ENCODE data around the gene TTLL8. TPM values are rescaled to one million over a fixed set of nuclear protein-coding genes. Genes with fewer than 3 reads are reported as not detected.

Gene TTLL8
- total RNA-seq, 3 donors from 2014 or later = not detected

GRCh38 chr22:50086526-50086925 is 28.4 kb upstream of the TTLL8 start:
- H3K27ac ChIP-seq = no peak overlapping the region
- peaks cover 0 to 9% of the 10 kb centered on the region in 2 donors for H3K9me3 ChIP-seq
- H3K4me1 ChIP-seq = no peaks in the 10 kb centered on the region
- peaks cover 0 to 62% of the 10 kb centered on the region in 2 donors for H3K27me3 ChIP-seq
- no peaks in the 10 kb centered on the region for H3K36me3 ChIP-seq
- no peak overlapping the region for H3K4me3 ChIP-seq
- no peak for DNase-seq (ENCODE audit: low spot score in 2 of 2)
- intact Hi-C loops (cut with DNase I; ENCODE audit: low total_unique reads) = no loop called here
- TF ChIP-seq, protein P1, sequence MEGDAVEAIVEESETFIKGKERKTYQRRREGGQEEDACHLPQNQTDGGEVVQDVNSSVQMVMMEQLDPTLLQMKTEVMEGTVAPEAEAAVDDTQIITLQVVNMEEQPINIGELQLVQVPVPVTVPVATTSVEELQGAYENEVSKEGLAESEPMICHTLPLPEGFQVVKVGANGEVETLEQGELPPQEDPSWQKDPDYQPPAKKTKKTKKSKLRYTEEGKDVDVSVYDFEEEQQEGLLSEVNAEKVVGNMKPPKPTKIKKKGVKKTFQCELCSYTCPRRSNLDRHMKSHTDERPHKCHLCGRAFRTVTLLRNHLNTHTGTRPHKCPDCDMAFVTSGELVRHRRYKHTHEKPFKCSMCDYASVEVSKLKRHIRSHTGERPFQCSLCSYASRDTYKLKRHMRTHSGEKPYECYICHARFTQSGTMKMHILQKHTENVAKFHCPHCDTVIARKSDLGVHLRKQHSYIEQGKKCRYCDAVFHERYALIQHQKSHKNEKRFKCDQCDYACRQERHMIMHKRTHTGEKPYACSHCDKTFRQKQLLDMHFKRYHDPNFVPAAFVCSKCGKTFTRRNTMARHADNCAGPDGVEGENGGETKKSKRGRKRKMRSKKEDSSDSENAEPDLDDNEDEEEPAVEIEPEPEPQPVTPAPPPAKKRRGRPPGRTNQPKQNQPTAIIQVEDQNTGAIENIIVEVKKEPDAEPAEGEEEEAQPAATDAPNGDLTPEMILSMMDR (IDR thresholded peaks at IDR 0.05) = no peak
- TF ChIP-seq POLR2A (IDR thresholded peaks at IDR 0.05) (no peak), POLR2AphosphoS5 (IDR thresholded peaks at IDR 0.05) (no peak)

GRCh38 chr22:50085211-50085972 is 27.3 kb upstream of the TTLL8 start, which contains the start of gene MLC1:
Gene MLC1 (minus strand): TSS chr22:50085426. CDS start chr22:50084902, 524 bp downstream.
- TF ChIP-seq POLR2A (IDR thresholded peaks at IDR 0.05) (no peak), POLR2AphosphoS5 (IDR thresholded peaks at IDR 0.05) (no peak)
- TF ChIP-seq, protein P1 (IDR thresholded peaks at IDR 0.05) = no peak
- intact Hi-C loops (cut with DNase I; ENCODE audit: low total_unique reads) = no loop called here
- H3K27me3 ChIP-seq = peaks cover 0 to 65% of the 10 kb centered on the region in 2 donors

DNA sequence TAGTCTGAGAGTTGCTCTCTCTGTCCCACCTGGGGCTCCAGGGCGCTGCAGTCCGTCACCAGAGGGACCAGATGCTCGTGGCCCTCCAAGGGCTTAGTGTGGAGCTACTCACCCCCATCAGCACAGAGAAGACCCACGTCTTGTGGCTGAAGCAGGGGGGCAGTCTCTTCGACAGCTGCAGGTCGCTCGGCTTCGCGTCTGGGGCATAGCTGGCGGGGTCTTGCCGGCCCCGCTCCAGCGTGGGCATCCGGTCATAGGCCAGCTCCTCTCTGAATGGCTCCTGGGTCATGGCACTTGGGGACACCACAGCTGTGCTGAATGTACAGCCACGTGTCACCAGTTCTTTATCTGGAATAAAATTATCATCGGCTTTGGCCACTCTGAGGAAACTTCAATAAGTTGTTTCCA is 26.5 kb upstream of the TTLL8 start:
- DNase-seq (ENCODE audit: low spot score in 2 of 2) = no peak
- peaks cover 0 to under 1% of the 10 kb centered on the region in 2 donors for H3K9me3 ChIP-seq

More at GRCh38 chr22:50085211-50085972, 27.3 kb upstream of the TTLL8 start, which contains the start of gene MLC1:
- H3K36me3 ChIP-seq = no peaks in the 10 kb centered on the region
- DNase-seq (ENCODE audit: low spot score in 2 of 2) = no peak
- peaks cover 0 to 8% of the 10 kb centered on the region in 2 donors for H3K9me3 ChIP-seq
- H3K4me1 ChIP-seq = no peaks in the 10 kb centered on the region
- peak within 1 kb of the TSS in 1 of 3 donors; percentile 19 for H3K4me3 ChIP-seq
- no peak within 1 kb of the TSS for H3K27ac ChIP-seq

DNA sequence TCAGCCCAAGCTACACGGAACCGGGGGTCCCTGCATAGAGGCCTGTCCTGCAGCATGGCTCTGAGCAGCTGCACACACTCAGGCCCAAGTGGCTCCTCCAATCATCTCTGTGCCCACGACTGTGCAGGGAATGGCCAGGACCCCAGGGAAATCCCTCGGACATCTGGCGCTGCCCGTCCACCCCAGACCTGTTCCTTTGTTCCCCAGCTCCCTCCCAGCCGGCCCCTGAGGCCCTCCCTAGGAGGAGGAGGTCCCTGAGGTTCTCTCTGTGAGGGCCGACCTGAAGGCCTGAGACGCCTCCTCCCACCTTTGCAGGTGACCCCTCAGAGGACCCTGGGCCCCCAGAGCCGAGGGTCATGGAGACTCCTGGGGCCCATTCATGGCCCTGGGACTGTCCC is 26.0 kb upstream of the TTLL8 start:
- no peak for DNase-seq (ENCODE audit: low spot score in 2 of 2)
- H3K36me3 ChIP-seq = no peaks in the 10 kb centered on the region
- TF ChIP-seq POLR2AphosphoS5 (IDR thresholded peaks at IDR 0.05) = no peak
- TF ChIP-seq, protein P1 (IDR thresholded peaks at IDR 0.05) = no peak
- no peak for TF ChIP-seq POLR2A (IDR thresholded peaks at IDR 0.05)
- H3K4me3 ChIP-seq = no peak overlapping the region
- H3K9me3 ChIP-seq = no peaks in the 10 kb centered on the region
- no peaks in the 10 kb centered on the region for H3K4me1 ChIP-seq
- intact Hi-C loops (cut with DNase I; ENCODE audit: low total_unique reads) = no loop called here
- peaks cover 0 to 52% of the 10 kb centered on the region in 2 donors for H3K27me3 ChIP-seq
- H3K27ac ChIP-seq = no peak overlapping the region

More for the DNA sequence above, 26.5 kb upstream of the TTLL8 start:
- intact Hi-C loops (cut with DNase I; ENCODE audit: low total_unique reads) = no loop called here
- Histone ChIP-seq H3K27me3 (peaks cover 0 to 57% of the 10 kb centered on the region in 2 donors), H3K4me3 (no peak overlapping the region), H3K27ac (no peak overlapping the region), H3K36me3 (no peaks in the 10 kb centered on the region), H3K4me1 (no peaks in the 10 kb centered on the region)
- TF ChIP-seq, protein P1 (IDR thresholded peaks at IDR 0.05) = no peak
- TF ChIP-seq POLR2AphosphoS5 (IDR thresholded peaks at IDR 0.05) = no peak
- TF ChIP-seq POLR2A (IDR thresholded peaks at IDR 0.05) = no peak

- Histone ChIP-seq H3K27ac (no peak overlapping the region), H3K27me3 (peaks cover 0 to 50% of the 10 kb centered on the region in 2 donors), H3K4me3 (peak overlapping the region in 1 of 3 donors; percentile 7), H3K4me1 (no peaks in the 10 kb centered on the region), H3K9me3 (no peaks in the 10 kb centered on the region), H3K36me3 (no peaks in the 10 kb centered on the region)
- DNase-seq (ENCODE audit: low spot score in 2 of 2) = no peak
- TF ChIP-seq, protein P1 (IDR thresholded peaks at IDR 0.05) = no peak
- TF ChIP-seq POLR2AphosphoS5 (IDR thresholded peaks at IDR 0.05) (no peak), POLR2A (IDR thresholded peaks at IDR 0.05) (no peak)
- intact Hi-C loops (cut with DNase I; ENCODE audit: low total_unique reads) = no loop called here
These were observed 25.5 kb upstream of the TTLL8 start for GRCh38 chr22:50083462-50084079.
